Retinal pigment epithelial cell (primary cell): ENCODE results near the gene FOSB.
"Not testable (repeated sequence)": the region's sequence is repeated elsewhere in the genome, so short reads cannot be mapped to it uniquely, and the experiment has no call there.

Experiments
- DNase-seq: peaks from one replicate; pipeline ENCODE4 v3.0.0-alpha.2; 2010; ENCODE audit warnings: low read depth
- H3K4me3 ChIP-seq: 2 replicates; pipeline ENCODE4 v1.5.1; 2011; ENCODE audit warnings: mild to moderate bottlenecking, low read length, control low read depth, moderate library complexity
- TF ChIP-seq, protein P1 (sequence below): conservative IDR thresholded peaks from 2 replicates; pipeline ENCODE4 v1.5.1; 2011; ENCODE audit warnings: low read depth, low read length, control low read depth, inconsistent platforms

FOSB gene

GRCh38 chr19:45423033-45423588 lies 44.7 kb upstream of the FOSB start:
- H3K4me3 ChIP-seq, result peak overlapping the region; percentile 77
- TF ChIP-seq, protein P1, sequence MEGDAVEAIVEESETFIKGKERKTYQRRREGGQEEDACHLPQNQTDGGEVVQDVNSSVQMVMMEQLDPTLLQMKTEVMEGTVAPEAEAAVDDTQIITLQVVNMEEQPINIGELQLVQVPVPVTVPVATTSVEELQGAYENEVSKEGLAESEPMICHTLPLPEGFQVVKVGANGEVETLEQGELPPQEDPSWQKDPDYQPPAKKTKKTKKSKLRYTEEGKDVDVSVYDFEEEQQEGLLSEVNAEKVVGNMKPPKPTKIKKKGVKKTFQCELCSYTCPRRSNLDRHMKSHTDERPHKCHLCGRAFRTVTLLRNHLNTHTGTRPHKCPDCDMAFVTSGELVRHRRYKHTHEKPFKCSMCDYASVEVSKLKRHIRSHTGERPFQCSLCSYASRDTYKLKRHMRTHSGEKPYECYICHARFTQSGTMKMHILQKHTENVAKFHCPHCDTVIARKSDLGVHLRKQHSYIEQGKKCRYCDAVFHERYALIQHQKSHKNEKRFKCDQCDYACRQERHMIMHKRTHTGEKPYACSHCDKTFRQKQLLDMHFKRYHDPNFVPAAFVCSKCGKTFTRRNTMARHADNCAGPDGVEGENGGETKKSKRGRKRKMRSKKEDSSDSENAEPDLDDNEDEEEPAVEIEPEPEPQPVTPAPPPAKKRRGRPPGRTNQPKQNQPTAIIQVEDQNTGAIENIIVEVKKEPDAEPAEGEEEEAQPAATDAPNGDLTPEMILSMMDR, result no peak
- DNase-seq, result no peak

- peak within 1 kb of the TSS; percentile 77 for H3K4me3 ChIP-seq
- DNase-seq, result peak; percentile 86
- TF ChIP-seq, protein P1, result no peak
Measured at GRCh38 chr19:45423589-45424190, 44.1 kb upstream of the FOSB start, which contains the start of gene ERCC1. TSS of gene ERCC1 (minus strand) at chr19:45423917. CDS start at chr19:45423374, 543 bp downstream.

- H3K4me3 ChIP-seq, result peak overlapping the region; percentile 77
- no peak for DNase-seq
- TF ChIP-seq, protein P1, result no peak
Measured at GRCh38 chr19:45424191-45425058, 43.4 kb upstream of the FOSB start.

DNA sequence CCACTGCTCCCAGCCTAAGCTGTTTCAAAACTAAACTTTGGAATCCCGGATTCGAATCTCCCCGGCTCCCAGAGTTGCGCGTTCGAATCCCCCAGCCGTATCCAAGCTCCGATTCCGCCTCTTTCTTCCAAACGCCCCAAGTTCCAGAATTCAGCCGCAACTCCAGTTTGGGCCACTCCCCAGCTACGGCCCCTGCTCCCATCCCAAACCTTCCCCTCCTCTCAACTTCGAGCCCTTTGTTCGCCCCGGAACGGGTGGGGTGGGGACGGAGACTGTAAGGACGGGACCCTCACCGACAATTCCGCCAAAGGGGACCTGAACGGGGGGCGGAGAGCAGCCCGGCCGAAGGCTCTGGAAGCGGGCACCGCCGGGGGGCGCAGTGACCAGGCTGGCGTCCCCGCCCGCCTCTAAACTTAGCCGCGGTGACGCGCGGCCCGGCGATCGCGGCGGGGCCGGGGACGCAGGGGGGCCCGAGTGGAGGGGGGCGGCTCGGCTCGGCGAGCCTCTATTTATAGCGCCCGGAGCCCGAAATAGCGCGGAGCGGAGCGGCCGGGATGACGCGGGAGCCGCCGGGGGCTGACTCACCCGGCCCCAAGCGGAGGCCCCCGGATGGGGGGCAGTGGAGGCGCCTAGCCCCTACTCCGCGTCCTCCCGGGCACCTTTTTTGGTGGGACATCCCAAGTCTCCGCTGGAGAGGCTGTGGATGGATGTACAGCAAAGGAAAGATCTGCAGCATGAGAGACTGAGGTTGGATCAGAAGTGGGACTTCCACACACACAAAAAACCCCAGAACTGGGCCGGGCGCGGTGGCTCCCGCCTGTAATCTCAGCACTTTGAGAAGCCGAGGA lies 39.2 kb upstream of the FOSB start:
- H3K4me3 ChIP-seq, result peak overlapping the region; percentile 60
- TF ChIP-seq, protein P1, result peak; percentile 52
- no peak for DNase-seq

GRCh38 chr19:45429896-45430295 lies 37.9 kb upstream of the FOSB start:
- not testable (repeated sequence) for DNase-seq

DNA sequence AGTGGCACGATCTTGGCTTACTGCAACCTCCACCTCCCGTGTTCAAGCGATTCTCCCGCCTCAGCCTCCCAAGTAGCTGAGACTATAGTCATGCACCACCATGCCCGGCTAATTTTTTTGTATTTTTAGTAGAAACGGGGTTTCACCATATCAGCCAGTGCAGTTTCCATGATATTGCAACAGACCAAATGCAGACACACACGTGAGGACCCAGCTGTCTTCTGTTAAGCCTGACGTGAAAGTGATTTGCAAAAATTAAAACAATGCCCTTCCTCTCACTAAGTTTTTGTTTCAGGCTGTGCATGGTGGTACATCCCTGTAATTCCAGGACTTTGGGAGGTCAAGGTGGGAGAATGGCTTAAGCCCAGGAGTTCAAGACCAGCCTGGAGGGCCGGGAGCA lies 36.8 kb upstream of the FOSB start:
- not testable (repeated sequence) for DNase-seq

More at GRCh38 chr19:45429896-45430295, 37.9 kb upstream of the FOSB start:
- H3K4me3 ChIP-seq, result not testable (repeated sequence)

GRCh38 chr19:45432543-45432942 lies 35.3 kb upstream of the FOSB start:
- DNase-seq, H3K4me3 ChIP-seq: not testable (repeated sequence)

More for the DNA sequence above, 36.8 kb upstream of the FOSB start:
- not testable (repeated sequence) for H3K4me3 ChIP-seq

GRCh38 chr19:45437328-45437727 lies 30.5 kb upstream of the FOSB start:
- H3K4me3 ChIP-seq, result no peak overlapping the region
- no peak for DNase-seq
- TF ChIP-seq, protein P1, result no peak
